ENCODE results near the gene GAD2.

The GAD2 gene

DNA sequence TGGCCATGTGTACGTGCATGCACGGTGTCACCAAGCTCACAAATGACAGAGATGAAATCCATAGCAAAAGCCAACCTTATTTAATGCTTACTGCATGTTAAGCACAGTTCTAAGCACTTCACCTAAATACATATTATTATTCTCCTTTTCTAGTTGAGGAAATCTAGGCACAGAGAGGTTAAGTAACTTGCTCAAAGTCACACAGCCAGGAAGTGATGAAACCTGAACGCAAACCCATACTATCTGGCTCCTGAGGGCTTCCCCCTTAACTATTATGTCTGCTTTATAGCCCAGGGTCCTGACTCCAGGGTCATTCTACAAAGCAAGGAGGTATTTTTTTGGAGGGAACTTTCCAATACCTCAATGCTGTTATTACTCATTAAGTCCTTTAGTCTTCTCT lies 61.7 kb downstream of the GAD2 start:
- DNase-seq (ENCODE audit: low spot score): no peak
- CTCF ChIA-PET: interaction anchor here (0.6 kb wide), 1 partner anchor 67 kb away, joined by 3 read pairs; no protein-coding TSS in a partner anchor
- H3K27ac ChIP-seq: no peak overlapping the region
- TF ChIP-seq, protein P1, sequence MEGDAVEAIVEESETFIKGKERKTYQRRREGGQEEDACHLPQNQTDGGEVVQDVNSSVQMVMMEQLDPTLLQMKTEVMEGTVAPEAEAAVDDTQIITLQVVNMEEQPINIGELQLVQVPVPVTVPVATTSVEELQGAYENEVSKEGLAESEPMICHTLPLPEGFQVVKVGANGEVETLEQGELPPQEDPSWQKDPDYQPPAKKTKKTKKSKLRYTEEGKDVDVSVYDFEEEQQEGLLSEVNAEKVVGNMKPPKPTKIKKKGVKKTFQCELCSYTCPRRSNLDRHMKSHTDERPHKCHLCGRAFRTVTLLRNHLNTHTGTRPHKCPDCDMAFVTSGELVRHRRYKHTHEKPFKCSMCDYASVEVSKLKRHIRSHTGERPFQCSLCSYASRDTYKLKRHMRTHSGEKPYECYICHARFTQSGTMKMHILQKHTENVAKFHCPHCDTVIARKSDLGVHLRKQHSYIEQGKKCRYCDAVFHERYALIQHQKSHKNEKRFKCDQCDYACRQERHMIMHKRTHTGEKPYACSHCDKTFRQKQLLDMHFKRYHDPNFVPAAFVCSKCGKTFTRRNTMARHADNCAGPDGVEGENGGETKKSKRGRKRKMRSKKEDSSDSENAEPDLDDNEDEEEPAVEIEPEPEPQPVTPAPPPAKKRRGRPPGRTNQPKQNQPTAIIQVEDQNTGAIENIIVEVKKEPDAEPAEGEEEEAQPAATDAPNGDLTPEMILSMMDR (conservative IDR thresholded peaks at IDR 0.05; ENCODE audit: low read depth): no peak
- POLR2A ChIA-PET (ENCODE audit: low non-redundant PET): no interaction called here

DNA sequence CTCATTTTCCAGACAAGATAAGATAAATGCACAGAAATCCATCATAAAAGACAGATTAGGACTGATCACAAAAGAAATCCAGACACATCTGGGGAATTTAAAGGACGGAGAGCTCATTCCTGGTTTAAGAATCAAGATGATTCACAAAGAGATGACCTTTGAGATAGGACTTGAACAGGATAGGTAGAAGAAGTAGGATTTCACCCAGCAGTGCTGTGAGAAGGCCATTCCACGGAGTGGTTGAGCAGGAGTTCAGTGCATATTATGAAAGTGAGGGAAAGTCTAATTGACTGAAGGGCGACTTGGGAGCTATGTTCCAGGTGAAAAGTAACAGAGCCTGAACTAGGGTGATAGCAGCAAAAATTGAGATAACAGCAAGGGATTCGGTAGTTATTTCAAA lies 73.7 kb downstream of the GAD2 start:
- TF ChIP-seq, protein P1 (conservative IDR thresholded peaks at IDR 0.05; ENCODE audit: low read depth): no peak
- ChIA-PET POLR2A (ENCODE audit: low non-redundant PET) (no interaction called here), CTCF (interaction anchor here (0.7 kb wide), 1 partner anchor 28 kb away, joined by 4 read pairs; no protein-coding TSS in a partner anchor)
- H3K27ac ChIP-seq: no peak overlapping the region
- no peak for DNase-seq (ENCODE audit: low spot score)

DNA sequence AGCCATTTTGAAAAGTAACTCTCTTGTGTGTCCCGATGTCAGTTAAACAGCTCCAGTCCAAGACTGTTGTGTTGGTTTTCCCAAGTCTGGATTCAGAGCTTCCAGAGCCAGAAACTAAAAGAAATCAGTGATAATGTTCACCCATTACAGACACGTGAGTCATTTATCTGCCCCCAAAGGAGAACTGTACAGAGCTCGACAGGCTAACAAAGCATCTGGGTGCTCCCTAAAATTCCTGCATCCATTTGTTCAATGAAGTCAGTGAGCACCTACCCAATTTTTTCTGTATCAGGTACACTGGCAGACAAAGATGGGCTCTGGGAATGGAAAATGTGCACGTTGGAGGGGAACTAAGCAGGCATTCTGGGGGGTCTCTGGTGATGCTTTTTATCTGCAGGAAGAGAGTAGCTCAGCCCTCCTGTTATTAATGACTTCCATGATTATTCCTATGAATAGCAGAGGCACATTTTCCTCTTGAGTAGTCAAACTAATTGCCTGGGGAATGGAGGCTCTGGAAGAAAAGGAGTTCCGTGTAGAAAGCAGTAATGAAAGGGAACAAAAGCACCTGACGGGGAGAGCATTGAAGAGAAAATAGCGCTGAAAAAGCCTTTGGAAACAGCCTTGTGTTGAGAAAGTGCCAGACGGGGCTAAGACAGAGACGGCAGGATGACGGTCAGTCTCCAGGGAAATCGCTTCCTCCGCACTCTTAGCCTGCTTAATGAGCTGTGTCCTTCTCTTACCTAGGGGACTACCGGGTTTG lies 75.3 kb downstream of the GAD2 start:
- H3K27ac ChIP-seq: no peak overlapping the region
- TF ChIP-seq, protein P1 (conservative IDR thresholded peaks at IDR 0.05; ENCODE audit: low read depth): no peak
- ChIA-PET CTCF (interaction anchor here (0.6 kb wide), 1 partner anchor 567 kb away, joined by 3 read pairs; no protein-coding TSS in a partner anchor), POLR2A (ENCODE audit: low non-redundant PET) (no interaction called here)
- no peak for DNase-seq (ENCODE audit: low spot score)

DNA sequence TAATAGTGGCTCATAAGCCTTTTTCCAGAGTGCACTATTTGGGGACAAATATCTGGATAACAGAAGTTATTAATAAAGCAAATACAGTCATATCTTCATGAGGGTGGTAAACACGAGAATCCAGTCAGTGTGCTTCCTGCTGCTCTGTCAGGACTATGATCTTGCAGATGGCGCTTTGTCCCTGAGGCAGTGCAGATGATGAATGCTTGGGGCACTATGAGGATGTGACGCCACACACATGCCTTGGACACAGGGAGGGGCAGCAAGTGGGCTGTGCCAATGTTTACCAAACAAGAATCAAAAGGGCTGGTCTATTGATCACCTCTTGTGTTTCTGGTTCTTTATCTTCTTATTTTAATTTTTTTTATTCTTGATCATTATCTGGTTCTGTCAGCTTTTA lies 79.8 kb downstream of the GAD2 start:
- DNase-seq (ENCODE audit: low spot score): no peak
- CTCF ChIA-PET: no interaction called here
- POLR2A ChIA-PET (ENCODE audit: low non-redundant PET): no interaction called here
- TF ChIP-seq, protein P1 (conservative IDR thresholded peaks at IDR 0.05; ENCODE audit: low read depth): no peak
- H3K27ac ChIP-seq: no peak overlapping the region

DNA sequence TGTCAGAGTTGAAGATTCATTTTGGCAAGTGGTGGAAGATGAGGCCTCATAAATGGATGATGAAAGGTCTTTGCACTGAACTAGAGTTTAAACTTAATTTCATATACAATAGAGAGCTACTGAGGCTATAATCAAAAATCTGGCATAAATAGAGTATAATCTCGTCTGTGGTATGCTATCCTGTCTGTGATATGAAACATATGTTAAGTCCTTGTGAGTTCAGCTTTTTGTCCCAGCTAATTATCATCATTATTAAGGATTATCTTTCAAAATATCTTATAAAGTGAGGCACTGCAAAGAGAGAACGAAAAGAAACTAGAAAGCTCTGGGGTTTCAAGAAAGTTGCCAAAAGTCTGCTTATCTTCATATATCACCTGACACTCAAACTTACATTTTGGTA lies 83.4 kb downstream of the GAD2 start:
- CTCF ChIA-PET: no interaction called here
- DNase-seq (ENCODE audit: low spot score): no peak
- POLR2A ChIA-PET (ENCODE audit: low non-redundant PET): no interaction called here
- no peak overlapping the region for H3K27ac ChIP-seq
- TF ChIP-seq, protein P1 (conservative IDR thresholded peaks at IDR 0.05; ENCODE audit: low read depth): no peak

DNA sequence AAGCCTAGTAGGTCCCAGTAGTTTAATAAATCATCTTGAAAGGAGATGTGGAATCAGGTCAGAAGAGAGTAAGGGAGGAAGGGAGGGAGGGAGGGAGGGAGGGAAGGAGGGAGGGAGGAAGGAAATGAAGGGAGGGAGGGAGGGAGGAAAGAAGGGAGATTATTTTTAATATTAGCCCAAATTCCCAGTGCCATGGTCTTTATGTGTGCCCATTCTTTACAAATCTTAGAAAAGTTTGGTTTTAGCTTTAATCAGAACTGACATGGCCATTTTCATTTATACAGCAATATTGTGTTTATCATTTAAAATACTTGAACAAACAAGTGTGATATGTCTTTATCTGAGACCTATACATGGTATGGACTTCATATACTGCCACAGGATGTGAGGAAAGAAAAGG lies 86.8 kb downstream of the GAD2 start:
- no peak overlapping the region for H3K27ac ChIP-seq
- CTCF ChIA-PET: no interaction called here
- POLR2A ChIA-PET (ENCODE audit: low non-redundant PET): no interaction called here
- TF ChIP-seq, protein P1 (conservative IDR thresholded peaks at IDR 0.05; ENCODE audit: low read depth): no peak
- DNase-seq (ENCODE audit: low spot score): no peak
